ENCODE data around the gene HES3. TPM values are rescaled to one million over a fixed set of nuclear protein-coding genes. Genes with fewer than 3 reads are reported as not detected.
A peak's percentile ranks its signal among the peaks of the same experiment; 100 is the strongest.

Gene HES3
- total RNA-seq, 4 donors from 2014 or later: not detected

DNA sequence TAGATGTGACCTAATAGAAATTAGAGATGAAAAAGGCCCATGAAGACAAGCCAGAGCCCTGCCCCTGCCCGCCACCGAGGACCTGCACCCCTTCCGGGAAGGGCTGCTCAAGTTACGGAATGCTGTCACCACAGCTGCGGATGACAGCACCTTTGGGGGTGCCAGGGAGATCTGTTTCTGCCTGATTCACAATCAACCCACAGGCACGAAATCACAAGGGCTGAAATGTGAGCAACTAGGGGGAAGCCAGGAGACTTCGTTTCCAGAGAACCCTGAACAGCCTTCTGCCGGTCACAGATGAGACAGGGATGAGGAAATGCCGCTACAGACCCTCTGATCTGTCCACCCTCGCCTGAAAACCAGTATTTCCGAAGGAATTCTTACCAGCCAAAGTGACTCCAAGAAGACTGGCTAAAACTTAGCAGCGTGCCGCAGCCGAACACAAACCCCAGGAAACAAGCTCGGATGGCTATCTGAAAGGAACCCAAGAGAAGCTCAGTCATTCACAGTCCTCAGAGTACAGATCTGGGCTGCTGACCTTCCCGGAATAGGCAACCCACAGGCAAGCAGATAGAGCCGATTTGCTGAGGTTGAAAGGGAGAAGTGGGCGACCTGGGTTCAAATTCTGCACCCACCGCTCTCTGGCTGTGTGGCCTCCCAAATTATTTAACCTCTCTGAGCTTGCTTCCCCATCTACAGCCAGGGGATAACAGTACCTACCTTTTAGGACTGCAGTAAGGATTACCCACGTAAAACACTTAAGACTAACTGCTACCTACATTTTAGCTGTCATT lies 9.3 kb upstream of the HES3 start:
- H3K27me3 ChIP-seq: peaks cover 0 to 4% (median under 1%) of the 10 kb centered on the region in 3 donors
- ATAC-seq: peak; percentile 9 to 29
- intact Hi-C loops (cut with DNase I; ENCODE audit: low total_unique reads) (loop anchor here (5.0 kb wide), 1 partner anchor 318 kb away; the partner anchor contains the start of gene NOL9), in situ Hi-C loops (cut with MboI; ENCODE audit: low sequenced_read_pairs in 4 of 4) (loop anchor here in 1 of 4 donors (25.0 kb wide), 1 partner anchor 178 kb away; the partner anchor contains the start of genes ESPN and HES2)
- H3K4me3 ChIP-seq: peak overlapping the region; percentile 58 to 64 (median 64)
- peak overlapping the region; percentile 67 to 81 (median 74) for H3K27ac ChIP-seq
- H3K4me1 ChIP-seq: peaks cover 12% of the 10 kb centered on the region in 2 donors
- DNase-seq: peak in 1 of 2 donors; percentile 50
- H3K36me3 ChIP-seq: peaks cover 2 to 24% of the 10 kb centered on the region in 2 donors
- no peaks in the 10 kb centered on the region for H3K9me3 ChIP-seq
- TF ChIP-seq, protein P1, sequence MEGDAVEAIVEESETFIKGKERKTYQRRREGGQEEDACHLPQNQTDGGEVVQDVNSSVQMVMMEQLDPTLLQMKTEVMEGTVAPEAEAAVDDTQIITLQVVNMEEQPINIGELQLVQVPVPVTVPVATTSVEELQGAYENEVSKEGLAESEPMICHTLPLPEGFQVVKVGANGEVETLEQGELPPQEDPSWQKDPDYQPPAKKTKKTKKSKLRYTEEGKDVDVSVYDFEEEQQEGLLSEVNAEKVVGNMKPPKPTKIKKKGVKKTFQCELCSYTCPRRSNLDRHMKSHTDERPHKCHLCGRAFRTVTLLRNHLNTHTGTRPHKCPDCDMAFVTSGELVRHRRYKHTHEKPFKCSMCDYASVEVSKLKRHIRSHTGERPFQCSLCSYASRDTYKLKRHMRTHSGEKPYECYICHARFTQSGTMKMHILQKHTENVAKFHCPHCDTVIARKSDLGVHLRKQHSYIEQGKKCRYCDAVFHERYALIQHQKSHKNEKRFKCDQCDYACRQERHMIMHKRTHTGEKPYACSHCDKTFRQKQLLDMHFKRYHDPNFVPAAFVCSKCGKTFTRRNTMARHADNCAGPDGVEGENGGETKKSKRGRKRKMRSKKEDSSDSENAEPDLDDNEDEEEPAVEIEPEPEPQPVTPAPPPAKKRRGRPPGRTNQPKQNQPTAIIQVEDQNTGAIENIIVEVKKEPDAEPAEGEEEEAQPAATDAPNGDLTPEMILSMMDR (IDR thresholded peaks at IDR 0.05 in 4 of 5, conservative IDR thresholded peaks at IDR 0.05 in 1 of 5): no peak
- peak in 1 of 2 donors; percentile 45 for TF ChIP-seq POLR2A (IDR thresholded peaks at IDR 0.05)

DNA sequence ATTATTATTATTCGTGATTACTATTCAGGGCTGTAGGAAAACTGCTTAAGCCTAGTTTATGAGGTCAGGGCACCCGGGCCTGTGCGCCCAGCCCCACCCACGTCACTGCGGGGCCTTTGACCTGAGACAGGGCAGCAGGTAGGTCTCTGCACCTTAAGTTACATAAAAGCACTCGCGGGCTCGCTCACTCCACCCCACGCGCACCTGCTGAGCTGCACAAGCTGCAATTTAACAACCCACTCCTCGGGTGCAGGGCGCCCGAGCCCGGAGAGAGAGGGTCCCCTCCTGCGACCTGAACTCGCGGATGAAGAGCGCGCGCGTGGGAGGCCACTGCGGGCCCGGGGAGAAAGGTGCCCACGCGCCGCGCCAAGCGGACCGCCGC lies 8.7 kb upstream of the HES3 start:
- intact Hi-C loops (cut with DNase I; ENCODE audit: low total_unique reads) (loop anchor here (5.0 kb wide), 1 partner anchor 317 kb away; the partner anchor contains the start of gene NOL9), in situ Hi-C loops (cut with MboI; ENCODE audit: low sequenced_read_pairs in 4 of 4) (loop anchor here in 1 of 4 donors (25.0 kb wide), 1 partner anchor 177 kb away; the partner anchor contains the start of genes ESPN and HES2)
- Histone ChIP-seq H3K9me3 (no peaks in the 10 kb centered on the region), H3K4me3 (peak overlapping the region; percentile 58 to 64 (median 64)), H3K27ac (peak overlapping the region; percentile 67 to 81 (median 74)), H3K4me1 (peaks cover 12% of the 10 kb centered on the region in 2 donors), H3K27me3 (peaks cover under 1 to 9% (median 6%) of the 10 kb centered on the region in 3 donors), H3K36me3 (peaks cover 2 to 18% of the 10 kb centered on the region in 2 donors)
- ATAC-seq (peak in 1 of 2 donors; percentile 15), DNase-seq (no peak)
- TF ChIP-seq, protein P1 (IDR thresholded peaks at IDR 0.05 in 4 of 5, conservative IDR thresholded peaks at IDR 0.05 in 1 of 5): no peak
- no peak for TF ChIP-seq POLR2A (IDR thresholded peaks at IDR 0.05)

DNA sequence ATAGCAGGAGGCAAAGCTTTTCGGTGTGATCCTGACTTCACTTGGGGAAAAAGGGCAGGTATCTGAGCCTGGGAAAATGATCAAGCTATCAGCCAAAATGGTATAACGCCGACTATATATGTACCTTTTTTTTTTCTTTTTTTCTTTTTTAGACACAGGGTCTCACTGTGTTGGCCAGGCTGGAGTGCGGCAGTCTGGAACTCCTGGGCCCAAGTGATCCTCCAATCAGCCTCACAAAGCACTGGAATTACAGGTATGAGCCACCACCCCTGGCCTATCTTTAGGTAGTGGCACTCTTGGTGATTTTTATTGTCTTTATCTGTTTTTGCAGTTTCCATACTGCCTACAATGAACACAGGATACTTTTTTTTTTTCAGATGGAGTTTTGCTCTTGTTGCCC lies 6.9 kb upstream of the HES3 start:
- Histone ChIP-seq H3K27ac (no peak overlapping the region), H3K4me3 (no peak overlapping the region), H3K36me3 (peaks cover 0 to 2% of the 10 kb centered on the region in 2 donors), H3K4me1 (peaks cover 15 to 19% of the 10 kb centered on the region in 2 donors), H3K9me3 (no peaks in the 10 kb centered on the region), H3K27me3 (peaks cover 18 to 24% (median 23%) of the 10 kb centered on the region in 3 donors)
- intact Hi-C loops (cut with DNase I; ENCODE audit: low total_unique reads) (loop anchor here (2.0 to 5.0 kb wide), 2 partner anchors 38 to 315 kb away; partner anchors contain the start of genes NOL9 and RPL22), in situ Hi-C loops (cut with MboI; ENCODE audit: low sequenced_read_pairs in 4 of 4) (loop anchor here in 1 of 4 donors (25.0 kb wide), 1 partner anchor 175 kb away; the partner anchor contains the start of genes ESPN and HES2)
- ATAC-seq (no peak), DNase-seq (no peak)
- TF ChIP-seq, protein P1 (IDR thresholded peaks at IDR 0.05 in 4 of 5, conservative IDR thresholded peaks at IDR 0.05 in 1 of 5): no peak
- no peak for TF ChIP-seq POLR2A (IDR thresholded peaks at IDR 0.05)

DNA sequence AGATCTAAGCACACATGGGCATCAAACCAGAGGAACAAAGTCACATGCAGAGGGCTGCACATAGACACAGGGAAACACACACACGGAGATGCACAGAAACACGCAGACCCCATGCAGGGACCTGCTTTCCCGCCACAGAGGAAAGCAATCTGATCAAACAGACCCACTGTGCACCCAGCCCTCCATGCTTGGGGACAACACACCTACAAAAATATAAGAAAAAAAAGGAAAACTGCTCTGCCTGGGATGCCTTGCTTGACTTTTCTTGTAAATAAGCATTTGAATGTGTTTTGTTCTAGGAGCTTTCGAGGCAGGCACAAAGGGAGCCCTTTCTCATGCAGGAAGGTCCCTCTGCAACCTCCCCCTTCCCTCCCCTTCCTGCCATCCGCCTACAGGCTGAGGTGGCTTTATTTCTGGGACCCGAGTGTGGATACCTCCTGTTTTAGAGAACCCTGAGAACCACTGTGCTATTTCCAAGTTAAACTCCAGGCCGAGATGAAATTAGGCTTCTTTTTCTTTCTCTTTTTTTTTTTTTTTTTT lies 4.7 kb upstream of the HES3 start:
- in situ Hi-C loops (cut with MboI; ENCODE audit: low sequenced_read_pairs in 4 of 4): loop anchor here in 1 of 4 donors (25.0 kb wide), 1 partner anchor 173 kb away; the partner anchor contains the start of genes ESPN and HES2

More for the DNA sequence above, 4.7 kb upstream of the HES3 start:
- H3K4me1 ChIP-seq: peaks cover 11 to 18% of the 10 kb centered on the region in 2 donors
- H3K27ac ChIP-seq: no peak overlapping the region
- no peak for DNase-seq
- H3K9me3 ChIP-seq: no peaks in the 10 kb centered on the region
- ATAC-seq: no peak
- no peaks in the 10 kb centered on the region for H3K36me3 ChIP-seq
- TF ChIP-seq, protein P1 (IDR thresholded peaks at IDR 0.05 in 4 of 5, conservative IDR thresholded peaks at IDR 0.05 in 1 of 5): no peak
- no peak for TF ChIP-seq POLR2A (IDR thresholded peaks at IDR 0.05)
- no peak overlapping the region for H3K4me3 ChIP-seq
- intact Hi-C loops (cut with DNase I; ENCODE audit: low total_unique reads): loop anchor here (5.0 kb wide), 1 partner anchor 313 kb away; the partner anchor contains the start of gene NOL9
- peaks cover 38 to 46% (median 39%) of the 10 kb centered on the region in 3 donors for H3K27me3 ChIP-seq
